Measurements from ENCODE around the gene FOXJ1. TPM values are rescaled to one million over a fixed set of nuclear protein-coding genes. Genes with fewer than 3 reads are reported as not detected.

Gene FOXJ1
- total RNA-seq, 4 donors from 2014 or later = 0.82 to 7.4 (median 1.9) TPM; not detected in 1

- WGBS, 2 donors (ENCODE audit: low coverage in 1 of 2) = 70 to 77% methylated on average over 4 to 8 of the region's 8 CpGs
- Histone ChIP-seq H3K4me1 (no peaks in the 10 kb centered on the region), H3K27ac (no peak overlapping the region), H3K36me3 (peaks cover 0 to 6% (median 3%) of the 10 kb centered on the region in 4 donors), H3K4me3 (no peak overlapping the region), H3K9me3 (no peaks in the 10 kb centered on the region), H3K27me3 (no peaks in the 10 kb centered on the region)
- DNase-seq = no peak
- intact Hi-C loops (cut with DNase I; ENCODE audit: low total_unique reads) = no loop called here
- in situ Hi-C loops (cut with MboI; ENCODE audit: low pct_ligation_motif_present in 1 of 4, low pct_unique_long_range_greater_than_20kb in 1 of 4, low sequenced_read_pairs in 3 of 4) = no loop called here
- no peak for TF ChIP-seq POLR2A (IDR thresholded peaks at IDR 0.05)
- TF ChIP-seq, protein P1, sequence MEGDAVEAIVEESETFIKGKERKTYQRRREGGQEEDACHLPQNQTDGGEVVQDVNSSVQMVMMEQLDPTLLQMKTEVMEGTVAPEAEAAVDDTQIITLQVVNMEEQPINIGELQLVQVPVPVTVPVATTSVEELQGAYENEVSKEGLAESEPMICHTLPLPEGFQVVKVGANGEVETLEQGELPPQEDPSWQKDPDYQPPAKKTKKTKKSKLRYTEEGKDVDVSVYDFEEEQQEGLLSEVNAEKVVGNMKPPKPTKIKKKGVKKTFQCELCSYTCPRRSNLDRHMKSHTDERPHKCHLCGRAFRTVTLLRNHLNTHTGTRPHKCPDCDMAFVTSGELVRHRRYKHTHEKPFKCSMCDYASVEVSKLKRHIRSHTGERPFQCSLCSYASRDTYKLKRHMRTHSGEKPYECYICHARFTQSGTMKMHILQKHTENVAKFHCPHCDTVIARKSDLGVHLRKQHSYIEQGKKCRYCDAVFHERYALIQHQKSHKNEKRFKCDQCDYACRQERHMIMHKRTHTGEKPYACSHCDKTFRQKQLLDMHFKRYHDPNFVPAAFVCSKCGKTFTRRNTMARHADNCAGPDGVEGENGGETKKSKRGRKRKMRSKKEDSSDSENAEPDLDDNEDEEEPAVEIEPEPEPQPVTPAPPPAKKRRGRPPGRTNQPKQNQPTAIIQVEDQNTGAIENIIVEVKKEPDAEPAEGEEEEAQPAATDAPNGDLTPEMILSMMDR (IDR thresholded peaks at IDR 0.05) = no peak
- no peak for TF ChIP-seq EP300 (IDR thresholded peaks at IDR 0.05; ENCODE audit: low read depth)
- no peak for TF ChIP-seq POLR2AphosphoS5 (IDR thresholded peaks at IDR 0.05)
Measured at GRCh38 chr17:76160896-76161528, 20.0 kb upstream of the FOXJ1 start.

DNA sequence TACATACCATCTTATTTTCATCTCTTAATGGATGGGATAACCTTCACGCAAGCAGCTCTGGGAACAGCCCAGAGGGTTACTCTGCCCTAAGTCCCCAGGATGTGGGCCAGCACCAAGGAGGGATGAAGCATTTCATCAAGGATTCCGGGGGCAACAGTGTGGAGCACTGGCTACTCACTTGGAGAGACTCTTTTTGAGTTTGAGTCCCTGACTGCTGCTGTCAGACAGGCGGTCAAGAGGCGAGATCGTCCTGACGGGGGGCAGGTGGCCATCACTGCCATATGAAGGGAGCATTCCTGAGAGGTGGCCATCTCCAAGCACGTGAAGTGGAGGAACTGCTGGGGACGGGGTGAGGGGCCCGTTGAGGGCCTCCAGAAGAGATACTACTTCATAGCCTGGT is 18.1 kb upstream of the FOXJ1 start:
- Histone ChIP-seq H3K36me3 (peaks cover 0 to 6% (median 3%) of the 10 kb centered on the region in 4 donors), H3K9me3 (no peaks in the 10 kb centered on the region), H3K4me1 (no peaks in the 10 kb centered on the region), H3K4me3 (no peak overlapping the region), H3K27ac (no peak overlapping the region), H3K27me3 (no peaks in the 10 kb centered on the region)
- in situ Hi-C loops (cut with MboI; ENCODE audit: low pct_ligation_motif_present in 1 of 4, low pct_unique_long_range_greater_than_20kb in 1 of 4, low sequenced_read_pairs in 3 of 4) (no loop called here), intact Hi-C loops (cut with DNase I; ENCODE audit: low total_unique reads) (no loop called here)
- TF ChIP-seq, protein P1 (IDR thresholded peaks at IDR 0.05) = no peak
- TF ChIP-seq POLR2A (IDR thresholded peaks at IDR 0.05) (no peak), POLR2AphosphoS5 (IDR thresholded peaks at IDR 0.05) (no peak), EP300 (IDR thresholded peaks at IDR 0.05; ENCODE audit: low read depth) (no peak)
- 90% methylated on average over 9 of the region's 9 CpGs; no CpG with 5 or more reads in 1 of the 2 donors for WGBS, 2 donors (ENCODE audit: low coverage in 1 of 2)
- no peak for DNase-seq

- Histone ChIP-seq H3K4me3 (no peak overlapping the region), H3K27ac (no peak overlapping the region), H3K36me3 (peaks cover 0 to 6% (median 3%) of the 10 kb centered on the region in 4 donors), H3K27me3 (no peaks in the 10 kb centered on the region), H3K4me1 (no peaks in the 10 kb centered on the region), H3K9me3 (no peaks in the 10 kb centered on the region)
- intact Hi-C loops (cut with DNase I; ENCODE audit: low total_unique reads) = no loop called here
- TF ChIP-seq, protein P1 (IDR thresholded peaks at IDR 0.05) = no peak
- no peak for TF ChIP-seq POLR2A (IDR thresholded peaks at IDR 0.05)
- TF ChIP-seq POLR2AphosphoS5 (IDR thresholded peaks at IDR 0.05) = no peak
- no peak for TF ChIP-seq EP300 (IDR thresholded peaks at IDR 0.05; ENCODE audit: low read depth)
- 84 to 88% methylated on average over 3 to 5 of the region's 5 CpGs for WGBS, 2 donors (ENCODE audit: low coverage in 1 of 2)
- DNase-seq = no peak
- in situ Hi-C loops (cut with MboI; ENCODE audit: low pct_ligation_motif_present in 1 of 4, low pct_unique_long_range_greater_than_20kb in 1 of 4, low sequenced_read_pairs in 3 of 4) = no loop called here
Measured at GRCh38 chr17:76157759-76158158, 16.7 kb upstream of the FOXJ1 start.

GRCh38 chr17:76156662-76156991 is 15.6 kb upstream of the FOXJ1 start:
- Histone ChIP-seq H3K27me3 (no peaks in the 10 kb centered on the region), H3K27ac (no peak overlapping the region), H3K4me1 (no peaks in the 10 kb centered on the region), H3K36me3 (peaks cover 0 to 6% (median 3%) of the 10 kb centered on the region in 4 donors), H3K9me3 (no peaks in the 10 kb centered on the region), H3K4me3 (no peak overlapping the region)
- in situ Hi-C loops (cut with MboI; ENCODE audit: low pct_ligation_motif_present in 1 of 4, low pct_unique_long_range_greater_than_20kb in 1 of 4, low sequenced_read_pairs in 3 of 4) = no loop called here
- TF ChIP-seq POLR2AphosphoS5 (IDR thresholded peaks at IDR 0.05) (no peak), POLR2A (IDR thresholded peaks at IDR 0.05) (no peak), EP300 (IDR thresholded peaks at IDR 0.05; ENCODE audit: low read depth) (no peak)
- TF ChIP-seq, protein P1 (IDR thresholded peaks at IDR 0.05) = no peak
- intact Hi-C loops (cut with DNase I; ENCODE audit: low total_unique reads) = no loop called here
- 86 to 97% methylated on average over 5 to 8 of the region's 8 CpGs for WGBS, 2 donors (ENCODE audit: low coverage in 1 of 2)
- DNase-seq = no peak
